Effector memory CD4-positive, alpha-beta T cell (primary cell): ENCODE measurements around the gene GOLGA8B.
"Not testable (repeated sequence)": the region's sequence is repeated elsewhere in the genome, so short reads cannot be mapped to it uniquely, and the experiment has no call there.

ENCODE experiments used
- DNase-seq, 3 donors: peaks; one replicate each; pipeline ENCODE4 v3.0.0-alpha.2; 2020
- H3K27ac ChIP-seq: 2 replicates; pipeline ENCODE4 v1.7.0; 2013; ENCODE audit warnings: mild to moderate bottlenecking, low read length, moderate library complexity; ENCODE audit not compliant: insufficient read depth, poor library complexity, severe bottlenecking
- H3K27me3 ChIP-seq: replicated peaks from 2 replicates; pipeline ENCODE4 v1.7.0; 2013; ENCODE audit warnings: mild to moderate bottlenecking, low read length; ENCODE audit not compliant: insufficient read depth, control insufficient read depth, poor library complexity, severe bottlenecking
- H3K36me3 ChIP-seq: 2 replicates; pipeline ENCODE4 v1.7.0; 2013; ENCODE audit warnings: mild to moderate bottlenecking, low read length, moderate library complexity; ENCODE audit not compliant: control insufficient read depth, insufficient read depth
- H3K4me1 ChIP-seq: 2 replicates; pipeline ENCODE4 v1.7.0; 2013; ENCODE audit warnings: low read length, mild to moderate bottlenecking; ENCODE audit not compliant: control insufficient read depth, insufficient read depth, poor library complexity, severe bottlenecking
- H3K4me3 ChIP-seq: 2 replicates; pipeline ENCODE4 v1.7.0; 2013; ENCODE audit warnings: low read length, low read depth, mild to moderate bottlenecking; ENCODE audit not compliant: insufficient read depth, poor library complexity, severe bottlenecking
- H3K9me3 ChIP-seq: 2 replicates; pipeline ENCODE4 v1.7.0; 2013; ENCODE audit warnings: mild to moderate bottlenecking, low read length, moderate library complexity; ENCODE audit not compliant: control insufficient read depth

GOLGA8B gene

DNA sequence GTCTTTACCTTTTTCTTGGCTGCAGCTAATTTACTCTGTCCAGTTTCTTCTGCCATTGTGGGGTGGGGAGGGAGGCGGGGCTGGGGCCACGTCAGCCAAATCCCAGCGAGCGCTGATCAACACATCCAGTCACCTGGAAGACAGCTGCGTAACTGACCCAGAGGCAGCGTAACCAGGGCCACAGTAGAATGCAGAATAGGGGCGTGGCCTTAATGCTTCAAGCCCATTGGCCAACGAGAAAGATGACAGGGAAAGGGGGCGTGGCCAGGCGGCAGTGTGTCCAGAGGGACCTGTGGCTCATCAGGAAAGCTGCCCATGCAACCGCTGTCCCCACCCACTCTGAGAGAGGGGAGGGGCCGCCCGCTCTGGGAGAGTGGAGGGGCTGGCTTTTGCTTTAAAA is 47.6 kb downstream of the GOLGA8B start:
- H3K27ac ChIP-seq, H3K9me3 ChIP-seq, H3K27me3 ChIP-seq, H3K36me3 ChIP-seq, H3K4me3 ChIP-seq, H3K4me1 ChIP-seq, DNase-seq: not testable (repeated sequence)
